Mammary epithelial cell (primary cell): ENCODE results near the gene C10orf95.

Source experiments
- CTCF ChIP-seq, 2 donors: IDR thresholded peaks in 1 of 2; conservative IDR thresholded peaks in 1 of 2; 2 replicates each; pipeline ENCODE4 v1.5.1; 2011 to 2012; ENCODE audit warnings: inconsistent platforms in 2 of 2, low read length in 2 of 2, mild to moderate bottlenecking in 2 of 2, control low read depth in 1 of 2, low read depth in 1 of 2; ENCODE audit not compliant: insufficient read depth in 1 of 2; ENCODE audit errors: extremely low read depth in 1 of 2
- EZH2 ChIP-seq: IDR thresholded peaks from 2 replicates; pipeline ENCODE4 v1.6.1; 2012; ENCODE audit warnings: low read length, inconsistent platforms, borderline replicate concordance

GRCh38 chr10:102404361-102405107 is 46.8 kb downstream of the C10orf95 start:
- no peak for TF ChIP-seq CTCF (conservative IDR thresholded peaks at IDR 0.05 in 1 of 2, IDR thresholded peaks at IDR 0.05 in 1 of 2; ENCODE audit: extremely low read depth in 1 of 2, insufficient read depth in 1 of 2, low read depth in 1 of 2, low read length in 2 of 2)
- TF ChIP-seq EZH2: no peak
